Myocyte (in vitro differentiated cells): ENCODE data around the gene FARP1. TPM values are rescaled to one million over a fixed set of nuclear protein-coding genes. Genes with fewer than 3 reads are reported as not detected.

ENCODE experiments used
- DNase-seq: peaks from one replicate; pipeline ENCODE4 v3.0.0-alpha.2; 2012; ENCODE audit warnings: low read depth
- total RNA-seq: library from RNA; depleted of rRNA; stranded (reverse); fragments of >200 nt; gene quantifications from 2 replicates; pipeline ENCODE4 v1.2.3, GENCODE V29; 2014

The FARP1 gene
- total RNA-seq, 1 donor from 2014 or later = 18.5 TPM

DNA sequence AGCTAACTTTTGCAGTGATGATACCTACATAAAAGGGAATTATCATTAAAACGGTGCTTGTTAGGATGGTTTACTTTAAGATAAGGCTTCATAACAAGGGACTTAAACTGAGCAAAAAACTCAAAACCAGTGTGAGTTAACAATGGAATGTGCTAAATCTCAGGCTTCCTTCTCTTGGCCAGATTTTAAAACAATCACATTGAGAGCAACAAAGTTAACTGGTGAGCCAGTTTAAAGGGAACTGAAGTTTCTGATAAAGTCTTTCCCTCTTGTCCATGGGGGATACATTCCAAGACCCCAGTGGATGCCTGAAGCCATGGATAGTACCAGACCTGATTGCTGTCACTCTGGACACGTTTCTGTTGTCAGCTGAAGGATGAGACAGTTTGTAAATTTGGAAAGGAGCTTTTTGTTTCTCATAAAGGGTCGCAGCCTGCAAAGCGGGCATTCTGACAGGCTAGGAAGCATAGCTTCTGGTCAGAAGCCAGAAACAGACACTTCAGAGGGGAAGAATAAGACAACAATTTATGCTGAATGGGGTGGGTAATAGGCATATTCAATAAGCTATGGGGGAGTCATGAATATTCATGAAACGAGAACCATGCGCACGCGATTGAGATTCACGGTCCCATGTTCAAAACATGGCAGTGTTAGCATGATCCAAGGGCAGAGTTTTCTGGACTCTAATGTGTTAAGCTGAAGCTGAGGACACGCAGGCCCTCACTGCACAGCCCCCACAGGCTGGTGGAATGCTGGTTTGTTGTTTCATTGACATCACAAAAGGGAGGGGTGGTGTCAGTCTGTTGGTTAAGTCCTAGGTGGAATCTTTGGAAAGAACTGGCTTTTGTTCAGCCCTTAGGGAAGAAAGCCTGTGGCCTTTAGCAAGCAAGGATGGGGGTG, 184.7 kb downstream of the FARP1 start:
- DNase-seq = no peak

DNA sequence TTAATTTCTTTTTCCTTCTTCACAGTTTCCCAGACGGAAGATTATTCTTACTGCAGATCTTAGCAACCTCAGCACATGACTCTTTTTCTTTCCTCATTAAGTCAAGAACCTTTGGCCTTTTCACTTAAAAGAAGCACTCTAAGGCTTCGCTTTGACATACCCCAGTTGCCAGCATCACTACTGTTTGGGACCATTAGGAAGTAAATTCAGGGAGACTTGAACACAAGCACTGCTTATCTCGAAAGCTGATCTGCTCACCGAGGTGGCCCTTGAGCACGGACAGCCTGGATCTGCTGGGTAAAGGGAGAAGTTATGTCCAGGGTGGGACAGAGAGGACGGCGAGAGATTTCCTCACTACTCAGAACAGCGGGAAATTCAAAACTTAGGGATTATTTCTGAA, 185.6 kb downstream of the FARP1 start:
- DNase-seq = no peak

DNA sequence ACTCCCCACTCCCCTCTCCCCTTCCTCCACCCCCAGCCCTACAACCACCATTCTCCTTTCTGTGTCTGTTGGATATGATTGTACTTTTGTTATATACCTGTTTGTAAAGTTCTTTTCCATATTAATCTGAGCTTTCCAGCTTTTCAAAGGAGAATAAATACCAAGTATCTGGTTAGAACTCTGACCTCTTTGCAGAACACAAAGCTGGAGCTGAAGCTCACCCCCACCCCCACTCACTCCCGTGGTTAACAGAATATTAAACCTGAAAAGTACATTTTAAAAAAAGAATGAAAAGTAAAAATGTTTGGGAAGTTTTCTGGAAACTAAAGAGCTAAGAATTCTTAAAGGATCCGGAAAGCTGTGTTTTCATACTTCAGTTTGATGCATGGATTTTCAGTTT, 189.3 kb downstream of the FARP1 start:
- DNase-seq = no peak

DNA sequence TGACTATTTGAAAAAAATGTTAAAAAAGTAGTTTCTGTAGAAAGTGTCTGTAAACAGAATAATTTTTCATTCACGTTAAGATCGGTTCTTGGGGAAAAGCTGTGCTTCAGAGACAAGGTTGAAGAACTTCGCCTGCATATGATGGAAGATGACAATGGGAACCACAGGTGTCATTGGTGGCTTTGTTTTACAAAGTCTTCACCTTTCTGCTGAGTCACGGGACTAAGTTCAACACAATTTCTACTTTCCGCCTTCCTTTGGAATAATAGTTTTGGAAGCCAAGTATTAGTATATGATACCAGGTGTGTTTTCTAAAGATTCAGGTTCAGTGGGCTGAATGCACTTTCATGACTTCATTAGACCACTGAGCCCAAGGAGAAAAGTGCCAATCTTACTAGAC, 189.8 kb downstream of the FARP1 start:
- no peak for DNase-seq

DNA sequence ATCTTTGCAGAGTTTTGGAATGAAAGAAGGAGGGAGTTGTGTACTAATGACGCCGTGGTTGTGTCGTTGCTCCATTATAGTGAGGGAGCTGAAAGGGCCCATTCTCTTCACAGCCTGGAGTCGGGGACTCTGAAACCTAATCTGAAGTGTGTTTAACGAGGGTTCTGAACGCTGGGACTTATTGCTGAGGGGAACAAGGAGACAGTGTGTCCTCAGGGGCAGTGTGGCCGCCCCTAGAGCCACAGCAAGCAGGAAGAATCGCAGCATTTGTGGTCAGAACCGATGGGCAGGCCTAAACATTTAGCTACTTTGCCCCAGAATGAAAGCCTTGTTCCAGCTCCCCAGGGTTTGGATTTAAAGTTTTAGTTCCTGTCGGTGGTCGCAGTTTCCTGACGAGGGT, 190.6 kb downstream of the FARP1 start:
- no peak for DNase-seq

DNA sequence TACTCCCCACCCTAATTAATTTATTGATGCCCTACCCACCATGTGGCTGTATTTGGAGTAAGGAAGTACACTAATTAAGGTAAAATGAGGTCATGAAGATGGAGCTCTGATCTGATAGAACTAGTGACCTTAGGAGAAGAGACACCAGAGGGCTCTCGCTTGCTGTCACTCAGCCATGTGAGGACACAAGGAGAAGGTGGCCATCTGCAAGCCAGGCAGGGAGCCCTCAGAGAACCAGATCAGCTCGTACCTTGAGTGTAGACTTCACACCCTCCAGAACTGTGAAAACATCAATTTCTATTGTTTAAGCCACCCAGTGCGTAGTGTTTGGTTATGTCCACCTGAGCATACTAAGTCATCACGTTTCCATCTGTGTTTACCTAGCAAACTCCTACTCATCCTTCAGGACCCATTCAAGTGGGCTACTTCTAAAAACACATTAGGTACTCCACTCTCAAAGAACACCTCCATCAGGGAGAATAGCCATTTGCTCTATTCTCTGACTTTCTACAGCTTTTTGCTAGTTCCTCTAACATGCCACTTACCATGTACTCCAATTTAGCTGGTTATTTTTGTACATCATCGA, 191.8 kb downstream of the FARP1 start:
- DNase-seq = no peak

DNA sequence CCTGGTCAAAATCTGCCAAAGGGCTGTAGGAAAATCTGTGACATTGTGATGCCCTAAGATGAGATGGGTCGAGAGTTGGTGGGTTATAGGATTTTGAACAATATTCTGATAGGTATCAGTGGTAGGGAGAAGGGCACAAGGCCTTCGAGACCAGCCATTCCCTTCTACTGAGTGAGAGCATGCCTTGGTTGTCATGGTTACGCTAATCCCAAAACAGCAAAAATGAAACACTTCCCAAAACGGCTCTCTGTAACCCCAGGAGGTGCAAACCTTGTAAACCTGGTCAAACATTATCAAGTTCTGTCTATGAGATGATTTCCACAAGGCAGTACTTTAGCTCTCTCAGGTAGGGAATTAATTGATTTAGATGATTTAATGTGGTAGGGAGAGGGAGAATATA, 192.8 kb downstream of the FARP1 start:
- no peak for DNase-seq

DNA sequence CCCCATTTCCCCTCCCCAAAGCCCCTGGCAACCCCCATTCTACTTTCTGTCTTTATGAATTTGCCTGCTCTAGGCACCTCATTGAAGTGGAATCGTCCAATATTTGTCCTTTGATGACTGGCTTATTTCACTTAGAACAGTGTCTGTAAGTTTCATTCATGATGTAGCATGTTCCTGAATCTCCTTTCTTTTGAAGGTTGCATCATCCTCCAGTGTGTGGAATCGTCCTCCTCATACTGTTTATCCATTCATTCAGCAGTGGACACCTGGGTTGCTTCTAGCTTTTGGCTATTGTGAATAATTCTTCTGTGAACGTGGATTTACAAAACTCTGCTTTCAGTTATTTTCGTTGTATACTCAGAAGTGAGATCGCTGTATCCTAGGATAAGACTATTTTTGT, 195.4 kb downstream of the FARP1 start:
- no peak for DNase-seq

DNA sequence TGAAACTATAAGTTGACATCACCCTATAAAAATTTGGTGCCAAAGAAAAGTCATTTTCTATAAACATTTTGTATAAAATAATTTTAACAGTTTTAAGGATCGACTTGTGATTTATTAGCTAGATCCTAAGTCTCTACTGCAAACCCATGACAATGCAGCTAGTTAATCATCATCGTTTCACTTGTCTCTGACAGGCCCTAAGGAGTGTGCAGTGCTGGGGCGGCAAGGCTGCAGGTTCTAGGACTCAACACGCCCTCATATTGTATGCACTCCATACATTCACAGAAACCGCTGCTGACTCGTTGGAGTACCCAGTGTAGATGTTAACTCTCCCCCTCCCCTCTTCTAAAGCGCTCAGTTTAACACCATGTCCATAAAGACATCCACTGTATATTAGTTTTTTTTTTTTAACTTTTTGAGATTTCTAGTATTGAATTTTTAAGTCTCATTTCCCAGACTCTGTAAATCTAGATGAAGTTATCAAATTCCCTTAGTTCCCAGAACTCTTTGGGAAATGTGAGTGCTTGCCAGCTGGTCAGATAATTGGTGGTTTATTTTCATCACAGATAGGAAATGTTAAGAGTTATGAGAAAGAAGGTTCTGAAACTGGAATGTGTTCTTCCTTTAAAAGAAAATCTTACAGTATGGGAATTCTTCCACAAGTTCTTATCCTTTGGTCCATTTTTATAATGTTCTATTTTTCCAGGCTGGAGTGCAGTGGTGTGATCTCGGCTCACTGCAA, 197.0 kb downstream of the FARP1 start:
- DNase-seq = no peak

DNA sequence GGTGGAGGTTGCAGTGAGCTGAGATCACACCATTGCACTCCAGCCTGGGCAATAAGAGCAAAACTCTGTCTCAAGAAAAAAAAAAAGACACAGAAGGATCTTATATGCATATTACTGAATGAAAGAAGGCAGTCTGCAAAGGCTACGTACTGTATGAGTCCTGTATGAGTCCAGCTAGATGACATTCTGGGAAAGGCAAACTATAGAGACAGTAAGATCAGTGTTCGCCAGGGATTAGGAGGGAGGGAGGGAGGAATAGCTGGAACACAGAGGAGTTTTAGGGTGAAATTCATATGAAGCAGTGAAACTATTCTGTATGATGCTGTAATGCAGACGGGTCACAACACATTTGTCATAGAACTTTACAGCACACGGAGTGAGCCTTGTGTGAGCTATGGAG, 200.1 kb downstream of the FARP1 start:
- DNase-seq = no peak

DNA sequence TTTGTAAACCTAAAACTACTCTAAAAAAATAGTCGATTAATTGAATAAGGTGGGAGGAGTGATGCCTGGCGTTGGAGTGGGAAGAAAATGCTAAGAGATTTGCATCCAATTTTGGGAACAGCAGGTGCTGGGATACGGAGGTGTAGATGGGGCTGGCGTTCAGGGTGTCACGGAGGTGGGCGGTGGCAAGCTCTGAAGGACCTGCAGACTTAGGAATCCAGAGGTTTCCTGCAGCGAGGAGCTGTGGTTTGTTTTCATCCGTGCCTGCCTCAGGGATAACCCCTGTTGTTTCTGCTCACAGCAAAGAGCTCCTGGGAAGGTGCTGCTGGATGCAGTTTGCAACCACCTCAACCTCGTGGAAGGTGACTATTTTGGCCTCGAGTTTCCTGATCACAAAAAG, 200.6 kb downstream of the FARP1 start:
- no peak for DNase-seq

DNA sequence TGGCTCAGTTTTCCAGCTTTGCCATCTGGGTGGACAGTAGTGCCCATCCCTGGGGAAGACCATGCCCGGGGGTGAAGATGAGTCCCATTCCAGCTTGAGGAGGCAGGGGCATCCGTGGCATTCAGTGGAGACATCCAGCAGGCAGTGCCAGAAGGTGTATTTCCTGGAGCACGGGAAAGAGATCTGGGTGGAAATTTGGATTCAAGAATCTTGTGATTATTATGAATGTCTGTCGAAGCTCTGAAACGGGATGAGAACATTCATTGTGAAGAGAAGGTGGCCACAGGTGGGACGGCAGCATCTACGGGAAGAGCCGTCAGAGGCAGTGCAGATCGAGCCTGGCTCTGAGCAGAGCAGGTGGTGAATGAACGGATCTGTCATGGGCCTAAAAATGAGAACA, 201.5 kb downstream of the FARP1 start:
- no peak for DNase-seq

DNA sequence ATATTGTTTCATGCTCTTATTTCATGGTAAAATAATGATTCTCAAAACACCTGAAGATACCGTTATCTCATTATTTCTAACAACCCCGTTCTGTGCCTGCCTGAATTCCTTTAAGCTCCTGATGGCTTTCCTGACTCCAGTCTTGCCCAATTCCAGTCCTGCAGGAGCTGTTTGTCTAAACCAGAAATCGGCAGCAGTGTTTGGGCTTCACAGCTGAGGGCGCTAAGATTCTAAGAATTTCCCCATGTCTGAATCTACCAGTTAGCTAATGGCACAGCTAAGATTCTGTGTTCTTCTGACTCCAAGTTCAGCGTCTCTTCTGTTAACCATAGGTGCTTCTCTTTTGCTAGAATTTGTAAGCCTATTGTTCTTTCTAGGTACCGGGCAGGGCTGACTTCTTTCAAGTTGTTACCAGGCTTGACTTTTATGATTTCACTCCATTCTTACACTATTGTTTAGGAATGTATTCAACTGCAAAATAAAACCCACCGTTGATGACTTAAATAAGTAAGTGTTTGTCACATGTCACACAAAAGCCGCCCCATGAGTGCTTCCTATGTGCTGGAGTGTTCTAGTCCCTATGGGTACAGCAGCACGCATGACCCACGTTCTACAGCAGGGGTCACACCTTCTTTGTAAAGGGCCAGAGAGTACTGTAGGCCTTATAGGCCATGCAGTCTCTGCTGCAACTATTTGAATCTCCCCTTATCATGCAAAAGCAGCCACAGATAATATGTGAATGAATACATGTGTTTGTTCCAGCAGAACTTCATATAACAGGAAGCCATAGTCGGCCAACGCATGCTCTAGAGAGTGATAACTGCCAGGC, 202.4 kb downstream of the FARP1 start:
- DNase-seq = no peak

DNA sequence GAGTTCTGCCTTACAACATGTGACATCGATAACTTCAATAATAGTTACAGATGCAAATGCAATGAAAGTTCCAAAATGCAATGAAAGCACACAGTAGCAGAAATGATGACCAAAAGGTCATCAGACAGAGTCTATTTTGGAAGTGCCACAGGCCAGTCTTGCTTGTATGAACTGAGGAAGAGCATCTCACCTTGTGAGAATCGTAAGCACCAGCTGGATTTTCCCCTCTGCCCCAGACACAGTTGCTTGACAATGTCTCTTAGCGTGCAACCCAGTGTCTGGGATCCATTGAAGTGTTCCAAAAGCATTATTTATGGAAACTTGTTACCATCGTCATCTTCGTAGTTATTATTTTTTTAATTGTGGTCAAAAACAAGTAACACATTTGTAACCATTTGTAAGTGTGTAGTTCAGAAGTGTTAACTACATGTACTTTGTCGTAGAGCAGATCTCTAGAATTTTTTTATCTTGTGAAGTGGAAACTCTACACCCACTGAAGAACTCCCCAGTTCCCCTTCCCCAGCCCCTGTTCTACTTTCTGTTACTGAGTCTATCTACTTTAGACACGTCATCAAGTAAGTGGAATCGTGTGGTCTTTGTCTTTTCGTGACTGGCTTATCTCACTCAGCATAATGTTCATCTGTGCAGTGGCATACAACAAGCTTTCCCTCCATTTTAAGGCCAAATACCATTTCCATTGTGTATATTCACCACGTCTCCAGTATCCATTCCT, 204.2 kb downstream of the FARP1 start:
- no peak for DNase-seq

DNA sequence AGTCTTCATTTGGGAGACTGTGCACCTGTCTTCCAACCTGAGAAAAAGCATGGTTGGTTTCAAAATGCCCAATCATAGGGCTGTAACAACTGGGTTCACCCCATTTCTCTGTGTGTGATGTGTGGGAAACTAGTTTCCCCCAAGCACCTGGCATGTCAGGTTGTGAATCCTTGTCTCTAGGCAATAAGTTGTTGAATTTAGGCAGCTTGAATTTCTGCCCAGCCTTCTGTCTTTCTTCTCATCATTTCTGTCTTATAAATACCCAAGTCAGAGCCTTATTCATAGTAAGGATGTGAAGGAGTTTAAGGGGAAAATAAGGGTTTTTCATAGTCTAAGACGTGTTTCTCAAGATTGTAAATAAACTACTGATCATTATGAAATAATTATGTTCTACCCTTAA, 204.9 kb downstream of the FARP1 start:
- DNase-seq = no peak

DNA sequence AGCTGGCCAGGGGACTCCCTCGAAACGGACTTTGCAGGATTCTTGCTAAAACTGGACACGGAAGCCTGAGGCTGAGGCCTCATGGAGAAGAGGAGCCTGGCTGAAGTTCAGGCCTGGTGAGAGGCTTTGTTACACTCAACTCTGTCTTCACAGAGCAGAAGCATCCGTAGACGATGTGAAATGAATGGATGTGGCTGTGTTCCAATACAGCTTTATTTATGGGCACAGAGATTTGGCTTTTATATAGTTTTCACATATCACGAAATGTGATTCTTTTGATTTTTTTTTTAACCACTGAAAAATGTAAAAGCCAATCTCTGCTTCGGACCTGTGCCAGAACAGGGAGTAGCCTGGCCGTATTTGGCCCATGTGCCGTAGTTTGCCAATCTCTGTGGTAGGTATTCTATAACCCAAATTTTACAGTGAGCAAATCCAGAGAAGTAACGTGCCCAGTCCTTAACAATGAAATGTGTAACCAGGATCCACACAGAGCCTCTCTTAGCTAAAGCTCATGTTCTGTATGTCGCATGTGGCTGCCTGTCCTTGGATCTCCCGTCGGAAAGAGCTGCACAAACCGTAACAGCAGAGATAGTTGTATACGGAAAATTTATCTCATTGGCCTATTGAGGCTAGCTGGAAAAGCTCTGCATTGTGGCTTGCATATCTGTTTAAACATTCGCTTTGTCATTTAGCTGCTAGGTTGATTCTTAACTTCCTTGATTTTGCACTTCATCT, 205.7 kb downstream of the FARP1 start:
- DNase-seq = no peak

DNA sequence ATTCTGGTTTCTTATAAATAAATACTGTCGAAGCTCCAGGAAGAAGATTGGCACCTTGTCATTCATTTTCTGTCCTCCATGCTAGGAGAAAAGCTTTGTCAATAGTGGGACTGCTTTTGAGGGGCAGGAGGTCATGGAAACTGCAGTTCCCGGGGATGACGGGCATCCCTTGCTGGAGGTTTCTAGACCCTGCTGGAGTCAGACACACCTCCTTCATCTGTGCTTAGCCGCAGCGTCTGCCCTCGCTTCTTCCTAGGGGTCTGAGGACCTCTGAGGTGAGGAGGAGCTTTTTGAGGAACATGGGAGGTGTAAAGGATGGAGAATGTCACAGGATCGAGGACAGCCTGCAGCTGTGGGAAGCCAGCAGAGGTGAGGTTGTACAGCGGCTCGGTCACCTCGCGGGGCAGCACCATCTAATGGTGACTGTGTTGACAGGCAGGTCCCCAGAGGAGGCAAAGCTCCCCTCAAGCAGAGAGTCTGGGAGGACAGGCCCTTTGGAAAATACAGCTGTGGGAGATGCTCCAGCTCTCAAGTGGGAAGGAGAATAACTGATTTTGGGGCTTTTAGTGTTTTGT, 206.9 kb downstream of the FARP1 start:
- DNase-seq = no peak

DNA sequence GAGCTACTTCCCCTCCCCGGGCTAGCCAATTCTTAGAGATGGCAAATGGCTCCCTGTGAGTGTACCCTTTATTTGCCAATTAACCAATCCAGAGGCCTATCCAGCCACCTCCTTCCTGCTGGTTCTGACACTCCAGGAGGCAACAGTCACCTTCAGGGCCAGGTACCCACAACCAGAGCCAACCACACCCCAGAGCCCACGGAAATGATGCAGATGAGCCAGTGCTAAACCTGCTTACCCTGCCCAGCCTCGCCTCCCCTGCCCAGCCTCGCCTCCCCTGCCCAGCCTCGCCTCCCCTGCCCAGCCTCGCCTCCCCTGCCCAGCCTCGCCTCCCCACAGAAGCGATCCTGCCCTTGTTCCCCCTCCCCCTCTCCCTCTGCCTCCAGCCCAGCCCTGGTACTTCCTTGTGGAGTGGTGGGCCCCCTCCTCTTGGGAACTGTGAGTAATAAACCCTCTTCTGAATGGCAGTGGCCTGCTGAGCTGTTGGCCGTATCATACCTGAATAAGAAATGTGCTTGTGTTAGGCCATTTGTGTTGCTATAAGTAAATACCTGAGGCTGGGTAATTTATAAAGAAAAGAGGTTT, 207.9 kb downstream of the FARP1 start:
- no peak for DNase-seq

DNA sequence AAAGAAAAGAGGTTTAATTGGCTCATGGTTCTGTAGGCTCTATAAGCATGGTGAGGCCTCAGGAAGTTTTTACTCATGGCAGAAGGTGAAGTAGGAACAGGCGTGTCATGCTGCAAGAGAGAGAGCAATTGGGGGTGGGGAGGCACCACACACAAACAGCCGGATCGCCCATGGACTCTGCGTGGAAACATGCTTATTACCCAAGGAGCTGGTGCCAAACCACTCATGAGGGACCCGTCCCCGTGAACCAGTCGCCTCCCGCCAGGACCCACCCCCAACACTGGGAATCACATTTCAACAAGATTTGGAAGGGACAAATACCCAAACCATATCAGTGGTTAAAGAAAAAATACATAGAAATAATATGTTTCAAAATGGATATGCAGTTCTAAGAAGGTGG, 208.7 kb downstream of the FARP1 start:
- no peak for DNase-seq
